ENCODE measurements around the gene CLCNKB. TPM values are rescaled to one million over a fixed set of nuclear protein-coding genes. Genes with fewer than 3 reads are reported as not detected.

The CLCNKB gene
- total and polyA plus RNA-seq, 4 donors: 0.40 to 1.9 (median 1.2) TPM

- no peak for DNase-seq (ENCODE audit: low read depth in 4 of 6, low spot score in 6 of 6)
- Histone ChIP-seq H3K36me3 (ENCODE audit: control insufficient read depth, insufficient read depth, low read length) (no peaks in the 10 kb centered on the region), H3K27ac (ENCODE audit: low read depth, low read length) (no peak overlapping the region), H3K9me3 (ENCODE audit: control insufficient read depth, insufficient read depth, low read length) (no peaks in the 10 kb centered on the region), H3K4me1 (ENCODE audit: control insufficient read depth, insufficient read depth, low read length) (peaks cover 13% of the 10 kb centered on the region), H3K4me3 (ENCODE audit: low read depth, low read length) (no peak overlapping the region), H3K27me3 (ENCODE audit: control insufficient read depth, insufficient read depth, low read length) (no peaks in the 10 kb centered on the region)
- WGBS (ENCODE audit: insufficient coverage): 94% methylated on average over 4 of the region's 5 CpGs
Observed at GRCh38 chr1:16080422-16081150, 37.0 kb downstream of the CLCNKB start.

DNA sequence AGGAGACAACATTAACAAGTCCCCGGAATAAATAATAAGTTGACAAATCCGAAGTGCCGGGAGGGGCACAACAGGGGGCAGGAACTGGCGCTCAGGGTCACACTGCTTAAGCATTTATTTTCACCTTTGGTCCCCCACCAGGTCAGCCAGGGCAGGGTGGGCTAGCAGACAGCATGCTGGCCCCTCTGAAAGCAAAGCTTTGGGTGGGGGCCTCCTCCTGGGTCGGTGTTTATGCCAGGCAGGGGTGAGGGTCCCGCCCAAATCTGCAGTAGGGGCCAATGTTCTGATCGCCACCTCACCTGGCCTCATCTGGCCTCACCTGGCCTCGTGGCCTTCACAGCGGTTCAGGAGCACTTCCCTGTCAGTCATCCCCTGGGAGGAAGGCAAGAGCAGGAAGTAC lies 38.1 kb downstream of the CLCNKB start:
- no peaks in the 10 kb centered on the region for H3K36me3 ChIP-seq (ENCODE audit: control insufficient read depth, insufficient read depth, low read length)
- H3K4me3 ChIP-seq (ENCODE audit: low read depth, low read length): no peak overlapping the region
- H3K27me3 ChIP-seq (ENCODE audit: control insufficient read depth, insufficient read depth, low read length): no peaks in the 10 kb centered on the region
- H3K9me3 ChIP-seq (ENCODE audit: control insufficient read depth, insufficient read depth, low read length): no peaks in the 10 kb centered on the region
- WGBS (ENCODE audit: insufficient coverage): 74% methylated on average over 8 of the region's 9 CpGs
- H3K27ac ChIP-seq (ENCODE audit: low read depth, low read length): no peak overlapping the region
- no peak for DNase-seq (ENCODE audit: low read depth in 4 of 6, low spot score in 6 of 6)
- peaks cover 13% of the 10 kb centered on the region for H3K4me1 ChIP-seq (ENCODE audit: control insufficient read depth, insufficient read depth, low read length)

DNA sequence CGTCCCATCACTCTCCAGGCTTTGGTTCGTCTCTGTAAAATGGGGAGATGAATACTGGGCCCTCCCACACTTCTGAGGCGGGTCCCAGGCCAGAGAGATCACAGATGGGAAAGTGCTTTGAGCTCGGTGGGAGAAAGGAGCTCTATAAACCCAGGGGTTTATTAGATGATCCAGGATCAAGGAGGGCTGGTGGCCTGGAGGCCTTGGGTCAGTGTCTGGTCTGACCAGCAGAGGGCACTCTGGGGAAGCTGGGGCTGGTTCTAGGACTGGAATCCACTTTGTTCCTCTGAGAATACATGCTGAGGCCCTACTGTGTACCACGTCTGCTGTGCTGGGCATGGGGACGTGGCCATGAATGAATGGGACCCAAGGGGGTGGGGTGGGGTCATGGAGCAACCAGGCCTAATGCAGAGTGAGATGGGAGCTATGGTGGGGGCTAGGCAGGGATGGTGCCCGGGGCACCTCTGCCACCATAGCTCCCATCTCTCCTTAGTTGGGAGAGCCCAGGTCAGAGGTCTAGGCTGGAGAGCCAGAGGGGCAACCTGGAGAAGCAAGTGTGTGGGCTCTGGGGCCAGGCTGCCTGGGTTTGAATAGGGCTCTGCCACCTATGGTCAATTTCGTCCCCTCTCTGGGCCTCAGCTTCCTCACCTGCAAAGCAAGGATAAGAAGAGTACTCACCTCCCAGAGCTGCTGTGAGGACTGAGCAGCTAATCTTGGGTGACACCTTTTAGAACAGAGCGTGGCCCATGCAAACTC lies 38.9 kb downstream of the CLCNKB start:
- no peaks in the 10 kb centered on the region for H3K27me3 ChIP-seq (ENCODE audit: control insufficient read depth, insufficient read depth, low read length)
- peaks cover 13% of the 10 kb centered on the region for H3K4me1 ChIP-seq (ENCODE audit: control insufficient read depth, insufficient read depth, low read length)
- no peak overlapping the region for H3K27ac ChIP-seq (ENCODE audit: low read depth, low read length)
- no peaks in the 10 kb centered on the region for H3K36me3 ChIP-seq (ENCODE audit: control insufficient read depth, insufficient read depth, low read length)
- H3K9me3 ChIP-seq (ENCODE audit: control insufficient read depth, insufficient read depth, low read length): no peaks in the 10 kb centered on the region
- peak in 1 of 6 donors; percentile 41 for DNase-seq (ENCODE audit: low read depth in 4 of 6, low spot score in 6 of 6)
- no peak overlapping the region for H3K4me3 ChIP-seq (ENCODE audit: low read depth, low read length)
- 72% methylated on average over 9 of the region's 9 CpGs for WGBS (ENCODE audit: insufficient coverage)

DNA sequence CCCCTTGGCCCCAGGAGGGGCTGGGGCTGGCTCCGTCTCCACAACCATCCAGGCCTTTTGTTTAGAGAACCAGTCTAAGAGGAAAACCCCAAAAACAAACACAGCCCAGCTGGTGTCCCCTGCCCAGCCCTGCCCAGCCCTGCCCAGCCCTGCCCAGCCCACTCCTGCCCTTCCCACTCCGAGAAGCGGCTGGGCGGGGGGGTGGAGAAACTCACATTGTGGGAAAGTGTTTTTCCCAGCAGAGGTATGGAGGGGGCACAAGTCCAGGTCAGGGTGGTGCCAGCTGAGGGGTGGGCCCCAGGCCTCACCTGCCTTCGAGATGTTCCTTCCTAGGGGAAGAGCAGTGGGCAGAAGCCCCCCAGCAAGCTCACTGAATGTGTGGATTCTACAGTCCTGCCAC lies 39.9 kb downstream of the CLCNKB start:
- Histone ChIP-seq H3K36me3 (ENCODE audit: control insufficient read depth, insufficient read depth, low read length) (no peaks in the 10 kb centered on the region), H3K27ac (ENCODE audit: low read depth, low read length) (no peak overlapping the region), H3K9me3 (ENCODE audit: control insufficient read depth, insufficient read depth, low read length) (no peaks in the 10 kb centered on the region), H3K27me3 (ENCODE audit: control insufficient read depth, insufficient read depth, low read length) (no peaks in the 10 kb centered on the region), H3K4me3 (ENCODE audit: low read depth, low read length) (no peak overlapping the region), H3K4me1 (ENCODE audit: control insufficient read depth, insufficient read depth, low read length) (peaks cover 18% of the 10 kb centered on the region)
- no peak for DNase-seq (ENCODE audit: low read depth in 4 of 6, low spot score in 6 of 6)
- 83% methylated on average over 2 of the region's 5 CpGs for WGBS (ENCODE audit: insufficient coverage)

- Histone ChIP-seq H3K27ac (ENCODE audit: low read depth, low read length) (no peak overlapping the region), H3K9me3 (ENCODE audit: control insufficient read depth, insufficient read depth, low read length) (no peaks in the 10 kb centered on the region), H3K36me3 (ENCODE audit: control insufficient read depth, insufficient read depth, low read length) (no peaks in the 10 kb centered on the region), H3K4me3 (ENCODE audit: low read depth, low read length) (no peak overlapping the region), H3K27me3 (ENCODE audit: control insufficient read depth, insufficient read depth, low read length) (no peaks in the 10 kb centered on the region), H3K4me1 (ENCODE audit: control insufficient read depth, insufficient read depth, low read length) (peaks cover 9% of the 10 kb centered on the region)
- no peak for DNase-seq (ENCODE audit: low read depth in 4 of 6, low spot score in 6 of 6)
- WGBS (ENCODE audit: insufficient coverage): 72% methylated on average over 3 of the region's 6 CpGs
Observed at GRCh38 chr1:16085522-16085921, 41.9 kb downstream of the CLCNKB start.

DNA sequence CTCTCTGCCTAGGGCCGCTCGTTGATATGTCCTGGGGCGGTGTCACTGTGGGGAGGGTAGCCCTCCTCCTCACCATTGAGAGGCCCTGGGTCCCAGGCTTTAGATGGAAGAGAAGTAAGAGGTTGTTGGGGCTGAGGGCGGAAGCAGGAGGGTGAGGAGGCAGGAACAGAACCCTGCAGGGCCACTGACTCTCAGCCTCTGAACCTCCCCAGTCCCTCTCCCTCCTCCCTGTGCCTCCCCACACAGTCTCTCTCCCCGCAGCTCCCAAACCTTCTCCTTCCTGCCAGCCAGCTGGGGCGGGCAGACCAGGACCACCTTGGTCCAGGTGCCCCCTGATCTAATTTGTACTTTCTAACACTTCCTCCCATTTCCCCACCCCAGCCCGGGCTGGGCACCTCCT lies 44.2 kb downstream of the CLCNKB start:
- no peak overlapping the region for H3K4me3 ChIP-seq (ENCODE audit: low read depth, low read length)
- peaks cover 9% of the 10 kb centered on the region for H3K4me1 ChIP-seq (ENCODE audit: control insufficient read depth, insufficient read depth, low read length)
- no peak for DNase-seq (ENCODE audit: low read depth in 4 of 6, low spot score in 6 of 6)
- no peaks in the 10 kb centered on the region for H3K27me3 ChIP-seq (ENCODE audit: control insufficient read depth, insufficient read depth, low read length)
- WGBS (ENCODE audit: insufficient coverage): 14% methylated on average over 2 of the region's 7 CpGs
- H3K9me3 ChIP-seq (ENCODE audit: control insufficient read depth, insufficient read depth, low read length): no peaks in the 10 kb centered on the region
- no peak overlapping the region for H3K27ac ChIP-seq (ENCODE audit: low read depth, low read length)
- no peaks in the 10 kb centered on the region for H3K36me3 ChIP-seq (ENCODE audit: control insufficient read depth, insufficient read depth, low read length)

- WGBS (ENCODE audit: insufficient coverage): 84% methylated on average over 16 of the region's 17 CpGs
- no peaks in the 10 kb centered on the region for H3K9me3 ChIP-seq (ENCODE audit: control insufficient read depth, insufficient read depth, low read length)
- no peaks in the 10 kb centered on the region for H3K36me3 ChIP-seq (ENCODE audit: control insufficient read depth, insufficient read depth, low read length)
- H3K27me3 ChIP-seq (ENCODE audit: control insufficient read depth, insufficient read depth, low read length): no peaks in the 10 kb centered on the region
- H3K27ac ChIP-seq (ENCODE audit: low read depth, low read length): no peak overlapping the region
- H3K4me1 ChIP-seq (ENCODE audit: control insufficient read depth, insufficient read depth, low read length): peaks cover 6% of the 10 kb centered on the region
- no peak overlapping the region for H3K4me3 ChIP-seq (ENCODE audit: low read depth, low read length)
- no peak for DNase-seq (ENCODE audit: low read depth in 4 of 6, low spot score in 6 of 6)
Observed at GRCh38 chr1:16088351-16088911, 44.8 kb downstream of the CLCNKB start.

DNA sequence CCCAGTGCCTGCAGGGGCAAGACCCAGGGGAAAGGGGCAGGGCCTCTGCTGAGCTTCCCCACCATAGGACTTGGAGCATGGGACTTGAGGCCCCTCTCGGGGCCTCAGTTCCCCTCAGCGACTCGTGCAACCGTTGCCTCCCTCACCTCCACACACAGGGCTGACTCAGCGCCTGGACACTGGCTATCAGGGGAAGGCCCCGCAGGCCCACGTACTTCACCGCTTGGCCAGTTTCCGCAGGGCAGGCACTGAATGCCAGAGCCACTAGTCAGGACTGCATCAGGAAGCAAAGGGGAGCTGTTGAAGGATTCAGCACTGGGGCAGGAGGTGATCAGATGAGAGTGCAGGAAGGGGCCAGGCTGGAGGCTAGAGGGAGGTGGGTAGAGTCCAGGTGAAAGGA lies 45.4 kb downstream of the CLCNKB start:
- no peak overlapping the region for H3K27ac ChIP-seq (ENCODE audit: low read depth, low read length)
- peaks cover 6% of the 10 kb centered on the region for H3K4me1 ChIP-seq (ENCODE audit: control insufficient read depth, insufficient read depth, low read length)
- no peak for DNase-seq (ENCODE audit: low read depth in 4 of 6, low spot score in 6 of 6)
- H3K36me3 ChIP-seq (ENCODE audit: control insufficient read depth, insufficient read depth, low read length): no peaks in the 10 kb centered on the region
- H3K4me3 ChIP-seq (ENCODE audit: low read depth, low read length): no peak overlapping the region
- H3K27me3 ChIP-seq (ENCODE audit: control insufficient read depth, insufficient read depth, low read length): no peaks in the 10 kb centered on the region
- no peaks in the 10 kb centered on the region for H3K9me3 ChIP-seq (ENCODE audit: control insufficient read depth, insufficient read depth, low read length)
- 63% methylated on average over 8 of the region's 9 CpGs for WGBS (ENCODE audit: insufficient coverage)

DNA sequence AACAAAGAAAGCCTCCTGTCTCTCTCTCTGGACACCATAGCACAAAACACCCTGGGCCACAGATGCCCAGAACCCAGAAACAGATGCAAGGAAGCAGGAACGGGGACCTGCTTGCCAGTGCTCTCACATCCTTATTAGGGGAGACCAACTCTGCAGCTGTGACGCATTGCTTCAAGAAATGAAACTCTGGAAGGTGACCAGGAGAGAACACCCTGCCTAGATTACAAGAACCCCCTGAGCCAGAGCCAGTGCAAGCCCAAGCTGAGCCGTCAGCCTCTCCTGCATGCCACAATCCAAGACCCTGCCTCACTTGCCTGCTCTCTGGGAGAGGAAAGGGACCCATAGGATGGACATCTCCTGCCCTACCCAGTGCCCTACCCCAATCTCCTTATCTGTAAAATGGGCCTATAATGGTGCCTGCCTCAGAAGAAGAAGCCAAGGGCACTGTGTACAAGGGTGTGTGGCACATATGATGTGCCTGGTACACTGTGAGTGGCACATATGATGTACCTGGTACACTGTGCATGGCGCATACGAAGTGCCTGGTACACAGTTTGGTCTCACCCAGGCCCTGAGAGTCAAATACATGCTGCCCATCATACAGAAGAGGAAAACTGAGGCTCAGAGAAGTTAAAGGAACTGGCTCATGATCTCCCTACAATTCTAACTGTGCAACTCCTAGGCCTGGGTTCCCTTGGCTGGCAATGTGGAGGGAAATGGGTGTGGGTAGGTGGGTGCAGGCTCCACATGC lies 46.7 kb downstream of the CLCNKB start:
- H3K27ac ChIP-seq (ENCODE audit: low read depth, low read length): no peak overlapping the region
- no peaks in the 10 kb centered on the region for H3K9me3 ChIP-seq (ENCODE audit: control insufficient read depth, insufficient read depth, low read length)
- 89% methylated on average over 4 of the region's 5 CpGs for WGBS (ENCODE audit: insufficient coverage)
- peaks cover 6% of the 10 kb centered on the region for H3K4me1 ChIP-seq (ENCODE audit: control insufficient read depth, insufficient read depth, low read length)
- DNase-seq (ENCODE audit: low read depth in 4 of 6, low spot score in 6 of 6): no peak
- no peak overlapping the region for H3K4me3 ChIP-seq (ENCODE audit: low read depth, low read length)
- H3K36me3 ChIP-seq (ENCODE audit: control insufficient read depth, insufficient read depth, low read length): no peaks in the 10 kb centered on the region
- no peaks in the 10 kb centered on the region for H3K27me3 ChIP-seq (ENCODE audit: control insufficient read depth, insufficient read depth, low read length)

All from spinal cord (tissue), 10 donors.